Middle frontal gyrus (tissue), 1 donor: ENCODE results near the gene CCDC81.
"Not testable (repeated sequence)": the region's sequence is repeated elsewhere in the genome, so short reads cannot be mapped to it uniquely, and the experiment has no call there.

Experiments used
- DNase-seq: peaks from one replicate; pipeline ENCODE4 v3.0.0-alpha.2; 2015; ENCODE audit warnings: low spot score; ENCODE audit errors: extremely low spot score

Gene CCDC81

DNA sequence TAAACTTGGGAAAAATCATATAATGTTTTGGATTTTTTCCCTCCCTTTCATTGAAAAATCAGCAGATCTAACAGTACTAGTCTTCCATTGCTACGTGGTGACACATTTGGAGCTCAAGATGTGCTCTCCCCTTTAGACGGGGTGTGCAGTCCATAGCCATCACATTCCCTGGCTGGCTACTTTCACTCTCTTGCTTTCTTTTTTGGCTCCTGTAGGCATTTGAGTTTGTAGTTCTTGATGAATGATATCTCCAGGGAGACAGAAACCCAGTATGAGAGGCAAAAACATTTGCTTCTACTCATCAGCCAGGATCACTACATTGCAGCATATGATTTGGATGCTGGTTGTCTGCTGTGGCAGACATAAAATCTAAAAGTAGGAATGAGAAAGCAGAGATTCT, 12.1 kb downstream of the CCDC81 start:
- DNase-seq, result no peak

DNA sequence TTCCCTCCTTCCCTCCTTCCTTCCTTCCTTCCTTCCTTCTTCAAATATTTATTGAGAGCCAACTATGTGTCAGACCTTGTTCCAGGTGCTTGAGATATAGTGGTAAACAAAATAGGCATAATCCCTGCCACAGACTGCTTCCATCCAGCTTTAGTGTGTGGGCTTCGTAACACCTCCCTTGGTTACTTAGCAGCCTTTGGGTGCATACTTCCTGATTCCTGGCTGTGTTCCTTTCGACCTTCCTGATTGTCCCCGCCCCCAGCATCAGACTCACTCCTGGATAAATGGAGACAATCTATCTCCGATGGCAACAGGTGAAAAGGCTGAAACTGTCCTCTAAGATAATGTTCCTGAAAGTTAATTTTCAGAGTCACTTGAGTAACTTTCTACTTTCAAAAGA, 13.5 kb downstream of the CCDC81 start:
- no peak for DNase-seq

DNA sequence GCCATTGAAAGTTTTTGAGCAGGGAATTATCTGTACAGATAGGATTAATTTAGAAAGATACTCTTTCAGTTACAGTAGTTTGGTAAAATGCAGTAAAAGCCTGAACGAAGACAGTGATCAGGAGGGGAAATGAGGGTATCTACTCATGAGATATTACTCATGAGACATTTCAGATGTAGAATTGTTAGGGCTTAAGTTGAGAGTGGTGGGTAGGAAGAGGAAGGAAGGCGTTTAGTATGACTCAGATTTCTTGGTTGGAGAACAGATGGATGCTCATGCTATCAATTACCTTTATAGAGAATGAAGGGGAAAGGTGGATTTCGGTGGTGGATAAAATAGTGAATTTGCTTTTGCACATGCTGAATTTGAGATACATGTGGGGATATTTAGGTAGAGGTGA, 15.8 kb downstream of the CCDC81 start:
- no peak for DNase-seq

DNA sequence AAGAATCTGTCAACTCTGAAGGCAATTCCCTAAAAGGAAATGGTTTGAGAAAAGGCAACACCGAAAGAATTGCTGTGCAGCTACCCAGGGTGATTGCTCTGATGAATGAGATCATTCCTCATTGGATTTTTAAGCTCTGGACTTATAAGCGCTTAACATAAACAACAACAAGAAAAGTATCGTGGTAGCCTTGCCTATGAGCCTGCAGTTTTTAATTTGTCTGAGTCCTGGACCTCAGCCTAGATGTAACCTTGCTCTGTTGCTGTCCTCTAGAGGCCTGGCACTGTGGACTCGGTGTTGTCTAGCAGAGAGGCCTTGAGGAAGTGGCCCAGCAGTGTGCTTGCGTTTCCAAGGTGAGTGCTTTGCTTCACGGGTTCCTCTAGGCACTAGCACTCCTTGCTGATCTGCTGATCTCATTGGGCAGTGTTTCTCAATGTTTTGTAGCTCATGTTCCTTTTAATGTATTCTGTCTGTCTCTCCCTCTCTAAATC, 20.4 kb downstream of the CCDC81 start:
- no peak for DNase-seq

DNA sequence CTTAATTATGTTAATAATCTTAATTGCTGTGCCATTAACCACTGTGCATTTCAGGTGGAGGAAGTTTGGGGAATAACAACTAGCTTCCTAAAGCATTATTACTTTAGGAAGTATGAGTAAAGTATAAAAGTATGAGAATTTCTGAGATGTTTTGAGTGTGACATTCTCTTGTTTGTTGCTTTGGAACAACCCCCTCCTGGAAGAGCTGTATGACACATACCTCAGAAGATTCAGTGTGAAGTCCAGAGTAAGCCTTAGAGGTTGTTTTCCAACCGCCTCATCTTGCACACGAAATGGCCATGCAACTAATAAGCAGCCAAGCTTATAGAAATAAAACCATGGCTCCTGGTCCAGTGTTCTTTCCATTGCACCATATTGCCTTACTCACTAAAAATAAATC, 21.7 kb downstream of the CCDC81 start:
- DNase-seq, result no peak

DNA sequence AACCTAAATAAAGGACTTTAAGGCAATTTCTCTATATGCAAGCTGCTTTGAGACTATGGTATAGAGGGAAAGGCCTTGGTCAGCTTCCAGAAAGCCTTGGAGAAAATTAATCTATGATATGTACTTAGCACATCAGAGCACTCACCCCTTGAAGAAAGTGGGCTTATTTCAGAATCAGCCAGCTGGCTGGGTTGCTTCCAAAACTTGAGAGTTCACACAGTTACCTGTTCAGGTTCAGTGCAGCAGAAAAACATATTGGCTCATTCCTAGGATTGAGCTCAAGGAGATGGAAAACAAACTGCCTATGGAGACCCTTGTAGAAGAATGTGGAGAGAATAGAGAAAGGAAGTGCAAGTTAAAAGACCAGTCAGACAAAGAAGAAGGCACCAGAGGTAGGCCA, 22.7 kb downstream of the CCDC81 start:
- DNase-seq, result no peak

DNA sequence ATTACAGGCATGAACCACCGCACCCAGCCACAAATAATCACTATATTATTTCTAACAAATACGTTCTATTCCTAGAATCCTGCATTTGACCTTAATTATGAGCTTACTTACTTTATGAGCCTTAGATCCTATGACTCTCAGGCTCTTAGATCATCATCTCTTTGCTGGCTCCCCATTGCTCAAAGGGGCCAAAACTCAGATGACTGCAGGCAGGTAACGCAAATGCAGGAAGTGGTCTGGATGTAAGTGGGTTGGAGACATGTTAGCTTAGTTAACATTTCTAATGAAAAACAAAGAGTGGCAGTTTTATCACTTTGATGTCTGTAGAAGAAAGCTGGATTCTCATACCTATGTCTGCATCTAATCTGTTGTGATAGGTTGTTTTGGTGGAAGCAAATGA, 23.4 kb downstream of the CCDC81 start:
- no peak for DNase-seq

DNA sequence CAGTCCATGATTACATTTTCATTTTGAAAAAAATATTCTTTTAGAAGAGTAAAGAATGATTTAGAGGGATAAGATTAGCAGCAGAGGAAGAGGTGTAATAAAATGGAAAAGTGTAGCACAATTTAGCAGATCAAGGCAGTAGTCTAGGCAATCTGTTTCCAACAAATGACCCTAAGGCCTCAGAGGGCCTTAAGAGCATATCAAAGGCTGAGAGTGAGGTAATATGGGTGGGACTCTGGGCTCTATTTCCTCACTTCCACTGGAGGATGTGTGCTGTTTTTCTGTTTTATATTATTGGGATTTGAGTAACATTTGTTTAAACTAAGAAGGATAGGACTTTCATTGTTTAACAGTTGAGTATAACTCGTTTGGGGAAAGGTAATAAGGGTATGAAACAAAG, 28.8 kb downstream of the CCDC81 start:
- no peak for DNase-seq

DNA sequence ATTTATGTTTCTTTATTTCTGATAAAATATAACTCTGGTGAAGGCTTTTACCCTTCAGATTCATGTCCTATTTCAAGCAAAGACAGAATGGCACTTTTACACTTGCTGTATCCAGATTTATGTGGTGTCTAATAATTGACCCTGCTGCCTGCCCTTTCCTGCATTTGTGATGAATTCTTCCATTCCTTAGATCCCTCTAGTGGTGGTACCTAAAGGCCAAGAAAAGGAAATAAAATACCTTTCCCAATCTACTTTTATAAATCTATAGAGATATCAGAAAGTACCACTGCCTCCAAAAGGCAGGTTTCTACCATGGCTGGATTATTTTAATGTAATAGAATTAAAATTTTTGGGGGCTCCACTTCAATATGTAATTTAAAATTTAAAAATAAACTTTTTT, 34.2 kb downstream of the CCDC81 start:
- DNase-seq, result no peak

DNA sequence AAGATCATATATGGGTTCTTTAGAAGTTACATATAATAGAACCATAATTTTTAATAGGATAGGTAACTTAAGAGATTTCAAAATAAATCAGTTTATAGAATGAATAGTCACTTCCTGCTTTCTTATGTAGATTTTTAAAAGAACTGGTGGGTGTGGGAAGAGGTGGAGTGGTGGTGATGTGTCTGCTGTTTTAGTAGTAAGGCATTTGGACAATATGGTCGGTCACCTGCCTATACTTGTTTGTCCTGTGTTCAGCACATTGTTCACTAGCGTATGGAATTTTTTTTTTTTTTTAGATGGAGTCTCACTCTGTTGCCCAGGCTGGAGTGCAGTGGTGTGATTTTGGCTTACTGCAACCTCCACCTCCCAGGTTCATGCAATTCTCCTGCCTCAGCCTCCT, 39.3 kb downstream of the CCDC81 start:
- no peak for DNase-seq

DNA sequence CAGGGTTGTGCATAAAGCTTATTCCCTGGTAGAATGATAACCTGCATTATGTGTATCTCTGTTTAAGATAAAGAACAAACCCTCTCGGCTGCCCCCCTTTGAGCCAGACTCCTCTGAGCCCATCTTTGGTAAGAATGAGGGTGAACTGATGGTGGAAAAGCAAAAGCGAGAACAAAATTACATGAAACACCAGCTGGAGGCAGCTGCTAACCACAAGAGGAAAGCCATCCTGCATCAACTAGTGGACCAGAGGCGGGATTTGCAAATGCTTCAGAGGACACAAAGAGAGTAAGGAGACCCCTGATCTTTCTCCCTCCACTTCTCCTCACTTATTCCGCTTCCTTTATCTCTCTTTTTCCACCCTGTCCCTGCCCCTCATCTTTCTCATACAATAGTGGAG, 40.3 kb downstream of the CCDC81 start:
- DNase-seq, result no peak

DNA sequence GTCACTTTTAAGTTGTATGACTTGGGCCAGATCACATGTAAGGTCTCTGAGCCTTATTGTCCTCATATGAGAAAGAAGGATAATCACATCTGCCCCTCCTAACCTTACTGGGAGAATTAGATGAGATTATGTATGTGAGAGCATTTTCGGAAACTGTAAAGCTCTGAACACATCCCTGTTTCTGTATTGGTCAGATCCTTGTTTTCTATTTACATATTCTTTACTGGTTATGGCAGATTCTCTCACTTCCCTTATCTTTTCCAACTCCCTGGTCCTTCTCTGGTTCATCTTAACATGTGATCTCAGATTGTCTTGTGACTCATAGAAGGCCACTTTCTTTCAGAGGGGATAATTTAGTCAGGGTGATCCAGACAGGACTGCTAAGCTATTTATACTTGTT, 41.8 kb downstream of the CCDC81 start:
- no peak for DNase-seq

DNA sequence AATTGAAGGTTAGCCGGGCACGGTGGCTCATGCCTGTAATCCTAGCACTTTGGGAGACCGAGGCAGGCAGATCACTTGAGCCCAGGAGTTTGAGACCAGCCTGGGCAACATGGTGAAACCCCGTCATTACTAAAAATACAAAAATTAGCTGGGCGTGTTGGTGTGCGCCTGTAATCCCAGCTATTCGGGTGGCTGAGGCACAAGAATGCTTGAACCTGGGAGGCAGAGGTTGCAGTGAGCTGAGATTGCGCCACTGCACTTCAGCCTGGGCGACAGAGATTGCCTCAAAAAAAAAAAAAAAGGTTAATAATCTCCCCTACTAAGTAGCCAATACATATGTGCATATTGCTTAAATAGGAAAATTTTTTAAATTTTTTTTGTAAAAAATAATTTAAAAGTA, 42.3 kb downstream of the CCDC81 start:
- DNase-seq, result not testable (repeated sequence)

DNA sequence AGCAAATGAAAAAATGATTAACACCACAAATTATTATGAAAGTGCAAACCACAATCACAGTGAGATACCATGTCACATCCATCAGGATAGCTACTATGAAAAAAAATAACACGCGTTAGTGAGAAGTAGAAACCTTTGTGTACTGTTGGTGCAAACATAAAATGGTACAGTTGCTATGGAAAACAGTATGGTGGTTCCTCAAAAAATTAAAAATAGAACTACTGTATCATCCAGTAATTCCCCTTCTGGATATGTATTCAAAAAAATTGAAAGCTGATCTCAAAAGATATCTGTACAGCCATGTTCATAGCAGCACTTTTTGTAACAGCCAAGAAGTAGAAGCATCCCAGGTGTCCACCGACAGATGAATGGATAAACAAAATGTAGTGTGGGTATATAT, 43.4 kb downstream of the CCDC81 start:
- no peak for DNase-seq

DNA sequence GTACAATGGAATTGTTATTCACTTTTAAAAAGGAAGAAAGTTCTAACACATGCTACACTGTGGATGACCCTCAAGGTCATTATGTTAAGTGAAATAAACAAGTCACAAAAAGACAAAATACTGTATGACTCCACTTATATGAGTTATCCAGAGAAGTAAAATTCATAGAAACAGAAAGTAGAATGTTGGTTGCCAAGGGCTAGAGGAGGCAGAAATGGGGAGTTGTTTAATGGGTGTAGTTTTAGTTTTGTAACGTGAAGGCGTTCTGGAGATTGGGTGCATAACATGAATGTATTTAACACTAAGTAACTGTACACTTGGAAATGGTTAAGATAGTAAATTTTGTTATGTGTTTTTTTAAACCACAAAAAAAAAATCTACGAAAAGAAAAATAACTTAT, 43.8 kb downstream of the CCDC81 start:
- DNase-seq, result no peak

DNA sequence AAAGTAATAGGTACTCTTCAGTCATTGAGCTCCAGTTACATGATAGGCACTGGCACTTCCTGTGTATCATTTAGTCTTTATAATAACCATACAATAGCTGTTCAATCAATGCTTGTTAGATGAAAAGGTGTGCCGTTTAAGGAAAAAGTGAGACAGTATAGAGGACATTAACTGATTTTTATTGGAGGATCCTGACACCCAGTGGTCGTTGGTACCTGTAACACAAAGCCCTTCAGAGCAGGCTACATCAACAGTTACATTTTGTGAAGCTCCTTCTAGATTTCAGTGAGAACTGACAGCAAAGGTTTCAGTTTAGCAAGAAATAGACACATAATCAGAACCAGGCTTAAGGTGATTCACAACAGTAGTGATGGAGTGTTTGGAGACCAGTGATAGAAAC, 44.2 kb downstream of the CCDC81 start:
- DNase-seq, result no peak

DNA sequence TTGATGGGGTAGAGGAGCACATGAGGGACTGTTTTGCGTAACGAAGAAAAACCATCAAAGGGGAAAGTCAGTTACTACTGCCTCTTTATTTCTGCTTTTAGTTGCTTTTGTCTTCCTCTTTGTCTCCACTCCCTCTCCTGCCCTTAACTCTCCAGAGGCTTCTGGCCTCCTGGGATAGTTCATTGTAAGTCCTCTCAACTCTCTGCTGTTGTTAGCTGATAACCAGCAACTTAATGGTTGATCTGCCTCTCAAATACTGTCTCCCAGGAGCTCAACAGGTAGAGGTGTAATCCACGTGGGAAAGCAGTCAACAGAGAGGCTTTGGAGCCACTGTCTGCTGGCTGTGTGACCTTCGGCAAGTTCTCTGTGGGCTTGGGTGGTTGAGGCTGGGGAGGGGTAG, 47.3 kb downstream of the CCDC81 start:
- no peak for DNase-seq

DNA sequence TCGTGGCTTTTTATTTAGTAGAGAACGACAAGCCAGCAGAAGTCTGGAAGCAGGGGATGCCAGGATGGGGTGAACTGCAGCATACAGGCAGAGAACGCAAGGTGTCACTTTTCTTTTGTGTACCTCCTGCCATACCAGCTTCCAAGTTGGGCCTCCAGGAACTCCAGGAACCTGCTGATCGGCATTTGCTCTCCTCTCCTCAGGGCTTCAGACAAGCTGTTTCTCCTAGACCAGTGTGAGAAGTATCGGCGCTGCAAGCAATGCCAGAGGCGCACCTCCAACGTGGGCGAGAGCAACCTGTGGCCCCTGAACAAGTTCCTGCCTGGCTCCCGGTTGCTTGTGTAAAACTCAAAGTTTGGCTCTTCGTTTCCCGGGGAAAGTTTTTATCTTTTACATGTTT, 47.7 kb downstream of the CCDC81 start:
- DNase-seq, result no peak

DNA sequence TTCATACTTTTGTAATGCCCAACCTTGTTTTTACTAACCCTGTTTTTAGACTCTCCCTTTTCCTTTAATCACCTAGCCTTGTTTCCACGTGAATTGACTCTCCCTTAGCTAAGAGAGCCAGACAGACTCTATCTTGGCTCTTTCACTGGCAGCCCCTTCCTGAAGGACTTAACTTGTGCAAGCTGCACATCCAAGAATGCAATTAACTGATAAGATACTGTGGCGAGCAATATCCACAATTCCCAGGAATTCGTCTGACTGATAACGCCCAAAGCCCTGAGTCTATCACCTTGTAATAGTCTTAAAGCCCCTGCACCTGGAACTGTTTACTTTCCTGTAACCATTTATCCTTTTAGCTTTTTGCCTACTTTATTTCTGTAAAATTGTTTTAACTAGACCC, 48.8 kb downstream of the CCDC81 start:
- DNase-seq, result not testable (repeated sequence)

DNA sequence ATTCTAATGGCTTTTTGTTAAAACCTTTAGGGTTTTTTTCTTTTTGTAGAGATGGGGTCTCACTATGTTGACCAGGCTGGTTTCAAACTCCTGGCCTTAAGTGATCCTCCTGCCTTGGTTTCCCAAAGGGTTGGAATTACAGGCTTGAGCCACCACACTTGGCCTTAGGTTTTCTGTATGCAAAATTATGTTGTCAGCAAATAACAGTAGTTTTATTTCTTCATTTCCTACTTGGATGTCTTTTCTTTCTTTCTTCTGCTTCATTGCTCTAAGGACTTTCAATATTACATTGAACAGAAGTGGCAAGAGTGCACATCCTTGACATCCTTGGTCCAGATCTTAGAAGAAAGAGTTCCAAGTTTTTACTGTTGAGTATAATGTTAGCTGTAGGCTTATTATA, 52.8 kb downstream of the CCDC81 start:
- no peak for DNase-seq

DNA sequence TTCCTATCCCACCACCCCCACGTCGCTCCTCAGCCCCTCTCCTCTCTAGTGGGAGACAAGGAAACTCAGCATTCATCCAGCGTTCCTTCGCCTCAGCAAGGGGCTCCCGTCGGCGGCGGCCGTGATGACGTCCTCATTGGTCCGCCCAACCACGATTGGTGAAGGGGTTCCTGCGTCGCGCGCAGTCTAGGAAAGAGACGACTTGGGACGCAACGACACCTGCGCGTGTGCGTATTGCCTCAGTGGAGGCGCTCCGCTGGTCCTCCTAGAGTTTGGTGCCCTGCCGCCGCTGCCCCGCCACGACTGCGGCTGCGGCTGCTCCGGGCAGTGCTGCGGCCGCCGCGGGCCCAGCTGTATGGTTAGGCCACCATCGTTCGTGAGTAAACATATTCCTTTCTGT, 56.6 kb downstream of the CCDC81 start:
- DNase-seq, result no peak

DNA sequence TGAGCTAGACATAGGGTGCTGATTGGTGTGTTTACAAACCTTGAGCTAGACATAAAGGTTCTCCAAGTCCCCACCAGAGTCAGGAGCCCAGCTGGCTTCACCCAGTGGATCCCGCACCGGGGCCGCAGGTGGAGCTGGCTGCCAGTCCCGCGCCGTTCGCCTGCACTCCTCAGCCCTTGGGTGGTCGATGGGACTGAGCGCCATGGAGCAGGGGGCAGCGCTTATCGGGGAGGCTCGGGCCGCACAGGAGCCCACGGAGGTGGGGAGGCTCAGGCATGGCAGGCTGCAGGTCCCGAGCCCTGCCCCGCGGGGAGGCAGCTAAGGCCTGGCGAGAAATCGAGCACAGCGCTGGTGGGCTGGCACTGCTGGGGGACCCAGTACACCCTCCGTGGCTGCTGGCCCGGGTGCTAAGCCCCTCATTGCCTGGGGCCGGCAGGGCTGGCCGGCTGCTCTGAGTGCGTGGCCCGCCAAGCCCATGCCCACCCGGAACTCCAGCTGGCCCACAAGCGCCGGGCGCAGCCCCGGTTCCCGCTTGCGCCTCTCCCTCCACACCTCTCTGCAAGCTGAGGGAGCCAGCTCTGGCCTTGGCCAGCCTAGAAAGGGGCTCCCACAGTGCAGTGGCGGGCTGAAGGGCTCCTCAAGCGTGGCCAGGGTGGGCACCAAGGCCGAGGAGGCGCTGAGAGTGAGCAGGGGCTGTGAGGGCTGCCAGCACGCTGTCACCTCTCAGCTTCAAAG, 58.8 kb downstream of the CCDC81 start:
- not testable (repeated sequence) for DNase-seq

DNA sequence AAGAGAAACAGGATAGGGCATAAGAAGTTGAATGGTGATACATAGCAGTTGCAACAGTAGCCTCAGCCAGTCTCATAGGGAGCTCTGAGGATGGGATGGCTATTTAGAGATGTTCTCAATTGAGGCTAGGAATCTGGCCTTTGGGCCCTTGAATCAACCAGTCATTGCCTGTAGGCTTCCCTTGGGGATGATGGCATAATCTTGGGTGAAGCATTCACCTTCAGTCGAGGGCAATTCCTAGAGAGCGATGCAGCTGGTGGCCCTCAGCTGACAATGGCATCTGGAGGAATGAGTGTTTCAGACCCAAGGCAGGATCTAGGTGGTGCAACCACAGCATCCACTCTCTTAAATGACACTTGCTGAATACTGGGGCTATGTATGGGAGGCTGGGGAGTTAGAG, 61.0 kb downstream of the CCDC81 start:
- no peak for DNase-seq

DNA sequence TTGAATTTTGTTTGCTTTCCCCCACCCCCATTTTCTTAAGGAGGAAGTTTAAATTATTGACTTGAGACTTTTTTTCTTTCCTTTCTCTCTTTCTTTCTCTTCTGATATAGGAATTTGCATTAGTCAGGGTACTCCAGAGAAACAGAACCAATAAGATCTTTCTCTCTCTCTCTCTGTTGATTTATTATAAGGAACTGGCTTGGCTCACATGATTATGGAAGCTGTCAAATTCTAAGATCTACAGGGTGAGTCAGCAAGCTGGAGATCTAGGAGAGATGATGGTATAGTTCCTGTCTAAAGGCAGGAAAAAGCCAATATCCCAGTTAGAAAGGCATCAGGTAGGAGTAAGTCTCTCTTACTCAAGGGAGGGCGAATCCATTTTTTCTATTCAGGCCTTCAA, 64.0 kb downstream of the CCDC81 start:
- no peak for DNase-seq
